AG09319 (cell line): ENCODE results near the gene IL15RA.

ENCODE experiments used
- DNase-seq: peaks from one replicate; pipeline ENCODE4 v3.0.0-alpha.2; 2010; ENCODE audit warnings: low read depth; ENCODE audit errors: extremely low read depth
- TF ChIP-seq, protein P1 (sequence below): IDR thresholded peaks from 2 replicates; pipeline ENCODE4 v1.5.1; 2011; ENCODE audit warnings: low read depth, mild to moderate bottlenecking, inconsistent platforms, low read length, moderate library complexity

IL15RA gene

DNA sequence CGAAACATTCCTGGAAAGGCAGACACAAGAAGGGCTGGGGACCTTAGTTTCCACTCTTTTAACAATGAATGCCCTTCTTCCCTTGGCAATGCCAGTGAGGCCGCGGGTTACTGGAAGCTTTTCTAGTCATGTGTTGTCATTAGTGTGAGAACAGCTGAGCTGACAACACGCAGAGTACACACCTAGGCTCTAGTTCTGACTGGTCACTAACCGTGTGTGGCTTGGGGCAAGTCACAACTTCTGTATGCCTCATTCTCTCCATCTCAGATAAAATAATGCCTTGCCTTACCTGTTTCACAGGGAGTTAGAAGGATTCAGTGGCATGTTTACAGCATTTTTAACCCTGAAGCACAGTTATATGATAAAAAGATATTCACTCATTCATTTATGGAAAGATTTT, 55.6 kb downstream of the IL15RA start:
- DNase-seq = no peak
- TF ChIP-seq, protein P1, sequence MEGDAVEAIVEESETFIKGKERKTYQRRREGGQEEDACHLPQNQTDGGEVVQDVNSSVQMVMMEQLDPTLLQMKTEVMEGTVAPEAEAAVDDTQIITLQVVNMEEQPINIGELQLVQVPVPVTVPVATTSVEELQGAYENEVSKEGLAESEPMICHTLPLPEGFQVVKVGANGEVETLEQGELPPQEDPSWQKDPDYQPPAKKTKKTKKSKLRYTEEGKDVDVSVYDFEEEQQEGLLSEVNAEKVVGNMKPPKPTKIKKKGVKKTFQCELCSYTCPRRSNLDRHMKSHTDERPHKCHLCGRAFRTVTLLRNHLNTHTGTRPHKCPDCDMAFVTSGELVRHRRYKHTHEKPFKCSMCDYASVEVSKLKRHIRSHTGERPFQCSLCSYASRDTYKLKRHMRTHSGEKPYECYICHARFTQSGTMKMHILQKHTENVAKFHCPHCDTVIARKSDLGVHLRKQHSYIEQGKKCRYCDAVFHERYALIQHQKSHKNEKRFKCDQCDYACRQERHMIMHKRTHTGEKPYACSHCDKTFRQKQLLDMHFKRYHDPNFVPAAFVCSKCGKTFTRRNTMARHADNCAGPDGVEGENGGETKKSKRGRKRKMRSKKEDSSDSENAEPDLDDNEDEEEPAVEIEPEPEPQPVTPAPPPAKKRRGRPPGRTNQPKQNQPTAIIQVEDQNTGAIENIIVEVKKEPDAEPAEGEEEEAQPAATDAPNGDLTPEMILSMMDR = no peak

DNA sequence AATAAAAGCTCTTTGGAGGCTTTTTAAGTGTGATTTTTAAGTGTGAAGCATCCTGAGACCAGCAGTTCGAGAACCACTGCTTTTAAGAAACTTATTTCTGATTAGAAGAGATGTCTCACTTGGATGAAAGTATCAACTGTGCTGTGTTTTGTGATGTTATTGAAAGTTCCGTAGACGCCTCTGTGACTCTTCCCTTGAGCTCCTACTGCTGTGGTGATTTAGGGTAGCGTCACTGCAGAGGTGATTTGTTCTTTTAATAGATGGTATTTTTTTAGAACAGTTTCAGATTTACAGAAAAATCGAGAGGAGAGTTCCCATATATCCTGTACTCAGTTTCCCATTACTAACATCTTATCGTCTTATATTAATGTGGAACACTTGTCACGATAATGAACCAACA, 57.8 kb downstream of the IL15RA start:
- no peak for DNase-seq
- TF ChIP-seq, protein P1 = no peak

GRCh38 chr10:5918763-5919162, 58.6 kb downstream of the IL15RA start:
- TF ChIP-seq, protein P1 = no peak

DNA sequence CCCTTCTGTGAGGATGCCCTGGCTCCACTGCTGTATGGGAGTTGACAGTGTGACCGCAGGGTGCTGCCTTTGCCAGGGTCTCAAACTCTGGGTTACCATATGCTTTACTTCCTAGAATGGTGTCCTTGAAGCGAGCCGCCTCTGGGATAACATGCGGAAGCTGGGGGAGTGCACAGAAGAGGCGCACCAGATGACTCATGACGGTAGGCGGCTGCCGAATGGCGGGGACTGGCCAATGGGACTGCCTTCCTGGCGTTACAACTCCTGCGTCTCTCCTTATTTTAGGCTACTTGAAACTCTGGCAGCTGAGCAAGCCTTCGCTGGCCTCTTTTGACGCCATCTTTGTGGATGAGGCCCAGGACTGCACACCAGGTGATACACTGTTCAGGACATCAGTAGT, 60.0 kb downstream of the IL15RA start:
- TF ChIP-seq, protein P1 = no peak
- no peak for DNase-seq

More at GRCh38 chr10:5918763-5919162, 58.6 kb downstream of the IL15RA start:
- no peak for DNase-seq

DNA sequence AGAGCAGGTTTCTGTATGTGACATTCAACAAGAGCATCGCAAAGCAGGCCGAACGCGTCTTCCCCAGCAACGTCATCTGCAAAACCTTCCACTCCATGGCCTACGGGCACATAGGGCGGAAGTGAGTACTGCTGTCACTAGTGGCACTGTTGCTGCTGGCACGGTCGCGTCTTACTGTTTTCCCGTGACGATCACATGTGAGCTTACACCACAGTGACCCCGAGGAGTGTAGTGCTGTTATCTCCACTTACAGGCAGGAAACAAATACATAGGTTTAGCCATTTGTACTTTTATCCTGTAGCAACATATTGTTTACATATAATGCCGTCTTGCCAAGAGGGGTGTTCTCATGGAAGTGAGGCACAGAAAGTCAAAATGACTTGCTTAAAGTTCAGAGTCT, 61.9 kb downstream of the IL15RA start:
- DNase-seq = no peak
- TF ChIP-seq, protein P1 = no peak

DNA sequence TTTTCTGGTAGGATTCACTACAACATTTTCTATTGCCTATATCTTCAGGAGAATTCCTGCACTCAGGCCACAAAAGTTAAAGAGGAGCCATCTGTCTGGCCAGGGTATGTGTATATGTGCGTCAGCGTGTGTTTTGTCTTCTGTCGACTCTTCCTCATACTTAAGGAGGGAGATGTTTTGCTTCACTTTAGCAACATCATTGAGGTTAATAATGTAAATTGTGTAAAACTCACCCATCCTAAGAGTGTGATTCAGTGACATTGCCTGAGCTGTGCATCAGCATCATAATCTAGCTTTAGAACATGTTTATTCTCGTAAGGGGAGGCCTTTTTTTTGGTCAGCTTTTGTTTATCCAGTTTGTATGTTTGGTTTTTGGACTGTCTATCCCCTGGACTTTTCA, 63.6 kb downstream of the IL15RA start:
- TF ChIP-seq, protein P1 = no peak
- DNase-seq = no peak

GRCh38 chr10:5911670-5912069, 65.7 kb downstream of the IL15RA start:
- no peak for DNase-seq
- TF ChIP-seq, protein P1 = no peak
